Measurements from ENCODE around the gene EXOC6. TPM values are rescaled to one million over a fixed set of nuclear protein-coding genes. Genes with fewer than 3 reads are reported as not detected.
"Not testable (repeated sequence)": the region's sequence is repeated elsewhere in the genome, so short reads cannot be mapped to it uniquely, and the experiment has no call there.

Gene EXOC6
- polyA plus RNA-seq, 4 donors = 6.7 to 17.5 (median 9.6) TPM

DNA sequence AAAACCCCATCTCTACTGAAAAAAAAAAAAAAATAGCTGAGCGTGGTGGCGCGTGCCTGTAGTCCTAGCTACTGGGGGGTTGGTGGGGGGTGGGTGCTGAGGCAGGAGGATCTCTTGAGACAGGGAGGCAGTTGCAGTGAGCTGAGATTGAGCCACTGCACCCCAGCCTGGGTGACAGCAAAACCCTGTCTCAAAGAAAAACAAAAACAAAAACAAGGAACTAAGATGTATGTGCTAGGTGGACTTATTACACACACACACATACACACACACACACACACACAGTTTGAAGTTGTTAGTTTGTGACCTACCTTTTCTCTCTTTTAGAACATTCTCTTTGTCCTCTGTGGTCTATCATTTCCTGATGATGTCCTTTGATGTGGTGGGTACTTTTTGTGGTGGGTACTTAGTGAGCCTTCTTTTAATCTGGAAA, 53.5 kb downstream of the EXOC6 start:
- Histone ChIP-seq H3K4me1 (ENCODE audit: control insufficient read depth in 3 of 3, insufficient read depth in 2 of 3, low read depth in 1 of 3, low read length in 2 of 3) (no peaks in the 10 kb centered on the region), H3K27ac (ENCODE audit: low read depth in 1 of 3, low read length in 2 of 3) (no peak overlapping the region), H3K36me3 (ENCODE audit: control insufficient read depth in 3 of 3, insufficient read depth in 2 of 3, low read depth in 1 of 3, low read length in 3 of 3) (peaks cover 0 to 4% (median 0%) of the 10 kb centered on the region in 3 donors), H3K9me3 (ENCODE audit: control insufficient read depth in 2 of 2, insufficient read depth in 1 of 2, low read depth in 1 of 2, low read length in 1 of 2) (no peaks in the 10 kb centered on the region), H3K4me3 (ENCODE audit: low read depth in 1 of 3, low read length in 3 of 3) (no peak overlapping the region), H3K27me3 (ENCODE audit: control insufficient read depth in 3 of 3, insufficient read depth in 3 of 3, low read length in 3 of 3) (no peaks in the 10 kb centered on the region)
- DNase-seq = peak in 1 of 2 donors; percentile 63
- no peak for FAIRE-seq
- 93 to 95% (median 94%) methylated on average over 3 of the region's 3 CpGs for WGBS, 3 donors

DNA sequence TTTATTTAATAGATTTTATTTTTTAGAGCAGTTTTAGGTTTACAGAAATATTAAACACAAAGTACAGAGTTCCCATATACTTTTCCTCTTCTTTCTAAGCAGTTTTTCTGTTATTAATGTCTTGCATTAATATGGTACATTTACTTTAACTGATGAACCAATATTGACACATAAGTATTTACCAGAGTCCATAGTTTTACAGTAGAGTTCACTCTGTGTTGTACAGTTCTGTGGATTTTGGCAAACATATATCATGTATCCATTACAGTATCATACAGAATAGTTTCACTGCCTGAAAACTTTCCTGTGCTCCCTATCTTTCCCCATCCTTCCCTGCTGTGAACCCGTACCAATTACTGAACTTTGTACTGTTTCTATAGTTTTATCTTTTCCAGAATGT, 55.3 kb downstream of the EXOC6 start:
- FAIRE-seq (peak; percentile 59), DNase-seq (no peak)
- Histone ChIP-seq H3K4me3 (ENCODE audit: low read depth in 1 of 3, low read length in 3 of 3) (no peak overlapping the region), H3K36me3 (ENCODE audit: control insufficient read depth in 3 of 3, insufficient read depth in 2 of 3, low read depth in 1 of 3, low read length in 3 of 3) (peaks cover 0 to 7% (median 0%) of the 10 kb centered on the region in 3 donors), H3K4me1 (ENCODE audit: control insufficient read depth in 3 of 3, insufficient read depth in 2 of 3, low read depth in 1 of 3, low read length in 2 of 3) (no peaks in the 10 kb centered on the region), H3K9me3 (ENCODE audit: control insufficient read depth in 2 of 2, insufficient read depth in 1 of 2, low read depth in 1 of 2, low read length in 1 of 2) (no peaks in the 10 kb centered on the region), H3K27ac (ENCODE audit: low read depth in 1 of 3, low read length in 2 of 3) (no peak overlapping the region), H3K27me3 (ENCODE audit: control insufficient read depth in 3 of 3, insufficient read depth in 3 of 3, low read length in 3 of 3) (no peaks in the 10 kb centered on the region)
- WGBS, 3 donors = 13 to 67% (median 39%) methylated on average over 1 of the region's 1 CpG

DNA sequence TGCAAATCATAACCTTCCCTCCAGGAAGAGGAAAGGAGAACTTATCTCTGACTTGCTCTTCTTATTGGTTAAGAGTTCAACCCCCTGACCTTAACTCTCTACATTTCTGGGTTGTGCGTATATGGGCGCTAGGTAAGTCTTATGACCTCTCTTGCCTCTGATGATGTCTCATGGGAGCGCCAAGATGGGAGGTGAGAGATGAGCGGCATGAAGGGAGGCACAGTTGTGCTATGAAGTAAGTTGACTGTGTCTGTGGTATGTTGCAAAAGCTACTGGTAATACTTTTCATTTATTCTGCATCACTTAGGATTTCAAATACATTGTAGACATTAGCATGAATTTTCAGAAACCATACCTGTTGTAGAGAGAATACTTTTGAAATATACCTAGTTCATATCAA, 59.0 kb downstream of the EXOC6 start:
- WGBS, 3 donors = 97 to 99% (median 97%) methylated on average over 4 of the region's 4 CpGs
- Histone ChIP-seq H3K27ac (ENCODE audit: low read depth in 1 of 3, low read length in 2 of 3) (no peak overlapping the region), H3K27me3 (ENCODE audit: control insufficient read depth in 3 of 3, insufficient read depth in 3 of 3, low read length in 3 of 3) (no peaks in the 10 kb centered on the region), H3K4me3 (ENCODE audit: low read depth in 1 of 3, low read length in 3 of 3) (no peak overlapping the region), H3K9me3 (ENCODE audit: control insufficient read depth in 2 of 2, insufficient read depth in 1 of 2, low read depth in 1 of 2, low read length in 1 of 2) (no peaks in the 10 kb centered on the region), H3K4me1 (ENCODE audit: control insufficient read depth in 3 of 3, insufficient read depth in 2 of 3, low read depth in 1 of 3, low read length in 2 of 3) (no peaks in the 10 kb centered on the region), H3K36me3 (ENCODE audit: control insufficient read depth in 3 of 3, insufficient read depth in 2 of 3, low read depth in 1 of 3, low read length in 3 of 3) (peaks cover 0 to 3% (median 0%) of the 10 kb centered on the region in 3 donors)
- DNase-seq (no peak), FAIRE-seq (no peak)

DNA sequence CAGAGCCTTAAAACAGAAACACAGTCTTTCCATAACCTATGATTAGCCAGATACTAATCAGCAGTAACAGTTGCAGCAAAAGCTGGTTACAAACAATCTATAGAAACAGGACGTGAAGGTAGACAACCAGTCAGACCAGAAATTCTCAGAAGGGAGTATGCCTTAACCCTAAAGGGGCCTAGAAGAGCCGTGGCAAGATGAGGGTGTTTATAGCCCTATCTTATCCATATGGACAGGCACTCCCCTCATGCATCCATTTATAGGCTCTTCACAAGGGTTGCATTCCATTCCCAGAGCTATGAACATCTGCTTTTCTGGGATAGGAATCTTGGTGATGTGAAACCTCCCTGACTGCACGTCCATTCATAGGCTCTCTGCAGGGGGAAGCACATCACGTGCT, 64.3 kb downstream of the EXOC6 start:
- DNase-seq; H3K4me1 ChIP-seq (ENCODE audit: control insufficient read depth in 3 of 3, insufficient read depth in 2 of 3, low read depth in 1 of 3, low read length in 2 of 3); H3K27ac ChIP-seq (ENCODE audit: low read depth in 1 of 3, low read length in 2 of 3); FAIRE-seq; H3K4me3 ChIP-seq (ENCODE audit: low read depth in 1 of 3, low read length in 3 of 3); H3K9me3 ChIP-seq (ENCODE audit: control insufficient read depth in 2 of 2, insufficient read depth in 1 of 2, low read depth in 1 of 2, low read length in 1 of 2); H3K27me3 ChIP-seq (ENCODE audit: control insufficient read depth in 3 of 3, insufficient read depth in 3 of 3, low read length in 3 of 3): not testable (repeated sequence)
- 62 to 70% (median 66%) methylated on average over 3 to 4 of the region's 4 CpGs for WGBS, 3 donors
- H3K36me3 ChIP-seq (ENCODE audit: control insufficient read depth in 3 of 3, insufficient read depth in 2 of 3, low read depth in 1 of 3, low read length in 3 of 3) = peaks cover 0 to 12% (median 0%) of the 10 kb centered on the region in 3 donors

DNA sequence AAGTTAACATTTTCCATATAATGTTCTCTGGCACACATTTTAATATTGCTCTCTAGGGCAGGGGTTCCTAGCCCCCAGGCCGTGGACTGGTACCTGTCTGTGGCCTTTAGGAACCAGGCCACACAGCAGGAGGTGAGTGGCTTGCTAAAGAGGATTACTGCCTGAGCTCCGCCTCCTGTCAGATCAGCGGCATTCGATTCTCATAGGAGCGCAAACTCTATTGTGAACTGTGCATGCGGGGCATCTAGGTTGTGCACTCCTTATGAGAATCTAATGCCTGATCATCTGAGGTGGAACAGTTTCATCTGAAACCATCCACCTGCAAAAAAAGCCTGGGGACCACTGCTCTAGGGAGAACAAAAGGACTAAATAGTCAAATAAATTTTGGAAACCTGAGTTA, 65.7 kb downstream of the EXOC6 start:
- FAIRE-seq = no peak
- 78 to 88% (median 87%) methylated on average over 6 of the region's 6 CpGs for WGBS, 3 donors
- no peak overlapping the region for H3K27ac ChIP-seq (ENCODE audit: low read depth in 1 of 3, low read length in 2 of 3)
- DNase-seq = no peak
- H3K4me1 ChIP-seq (ENCODE audit: control insufficient read depth in 3 of 3, insufficient read depth in 2 of 3, low read depth in 1 of 3, low read length in 2 of 3) = no peaks in the 10 kb centered on the region
- no peaks in the 10 kb centered on the region for H3K27me3 ChIP-seq (ENCODE audit: control insufficient read depth in 3 of 3, insufficient read depth in 3 of 3, low read length in 3 of 3)
- H3K36me3 ChIP-seq (ENCODE audit: control insufficient read depth in 3 of 3, insufficient read depth in 2 of 3, low read depth in 1 of 3, low read length in 3 of 3) = peaks cover 0 to 12% (median 0%) of the 10 kb centered on the region in 3 donors
- H3K9me3 ChIP-seq (ENCODE audit: control insufficient read depth in 2 of 2, insufficient read depth in 1 of 2, low read depth in 1 of 2, low read length in 1 of 2) = no peaks in the 10 kb centered on the region
- no peak overlapping the region for H3K4me3 ChIP-seq (ENCODE audit: low read depth in 1 of 3, low read length in 3 of 3)

DNA sequence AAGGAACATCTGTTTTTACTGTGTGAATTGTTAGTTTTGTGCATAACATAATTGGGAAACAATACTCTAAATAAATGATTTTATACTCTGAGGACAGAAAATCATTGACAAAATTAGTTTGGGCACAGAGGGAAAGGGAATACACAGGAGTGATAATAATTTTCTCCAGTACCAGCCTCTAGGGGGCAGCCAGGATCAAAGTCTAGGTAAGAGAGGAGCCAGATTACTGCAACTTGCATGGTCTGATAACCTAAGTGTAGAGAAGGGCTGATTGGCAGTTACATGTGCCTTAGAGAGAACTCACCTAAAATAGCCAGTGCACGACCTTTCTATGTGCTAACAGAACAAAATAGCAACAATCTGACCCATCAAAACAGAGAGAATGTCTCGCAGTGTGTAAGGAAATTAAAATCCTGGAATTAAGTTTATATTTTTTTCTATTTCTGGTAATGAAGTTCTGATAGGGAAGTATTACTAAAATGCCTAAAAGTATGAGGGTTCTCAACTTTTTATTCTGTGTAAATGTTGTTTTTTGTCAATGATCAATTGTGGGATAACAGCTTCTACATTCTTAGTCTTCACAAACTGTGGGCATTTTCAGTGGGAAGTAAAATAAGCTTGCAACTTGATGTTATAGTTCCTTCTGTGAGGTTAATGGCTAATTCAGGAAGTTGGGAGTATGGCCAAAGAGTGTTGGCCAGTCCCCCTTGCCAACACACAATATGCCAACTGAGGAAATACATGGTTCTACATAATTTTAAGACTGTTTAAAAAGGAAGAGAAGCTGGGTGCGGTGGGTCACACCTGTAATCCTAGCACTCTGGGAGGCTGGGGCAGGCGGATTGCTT, 66.4 kb downstream of the EXOC6 start:
- peak; percentile 73 to 76 for DNase-seq
- FAIRE-seq = no peak
- Histone ChIP-seq H3K4me3 (ENCODE audit: low read depth in 1 of 3, low read length in 3 of 3) (no peak overlapping the region), H3K27me3 (ENCODE audit: control insufficient read depth in 3 of 3, insufficient read depth in 3 of 3, low read length in 3 of 3) (no peaks in the 10 kb centered on the region), H3K27ac (ENCODE audit: low read depth in 1 of 3, low read length in 2 of 3) (no peak overlapping the region), H3K9me3 (ENCODE audit: control insufficient read depth in 2 of 2, insufficient read depth in 1 of 2, low read depth in 1 of 2, low read length in 1 of 2) (no peaks in the 10 kb centered on the region), H3K4me1 (ENCODE audit: control insufficient read depth in 3 of 3, insufficient read depth in 2 of 3, low read depth in 1 of 3, low read length in 2 of 3) (no peaks in the 10 kb centered on the region), H3K36me3 (ENCODE audit: control insufficient read depth in 3 of 3, insufficient read depth in 2 of 3, low read depth in 1 of 3, low read length in 3 of 3) (peaks cover 0 to 12% (median 0%) of the 10 kb centered on the region in 3 donors)
- WGBS, 3 donors = 73 to 81% (median 76%) methylated on average over 4 of the region's 4 CpGs

DNA sequence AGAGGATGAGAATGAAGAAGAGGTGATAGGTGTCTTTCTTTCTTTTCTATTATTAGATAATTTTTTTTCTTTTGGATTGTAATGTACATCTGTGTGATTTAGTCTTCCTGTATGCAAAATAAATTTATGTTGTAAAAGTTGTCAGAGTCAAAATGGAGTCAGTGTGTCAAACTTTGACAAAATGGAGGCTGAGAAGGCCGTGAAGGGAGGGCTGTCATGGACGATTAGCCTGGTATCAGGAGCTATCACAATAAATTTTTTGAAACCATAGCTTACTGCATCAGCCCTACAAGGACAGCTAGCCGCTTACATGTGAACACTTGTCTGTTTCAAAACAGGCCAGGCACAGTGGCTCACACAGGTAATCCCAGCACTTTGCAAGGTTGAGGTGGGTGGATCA, 67.6 kb downstream of the EXOC6 start:
- Histone ChIP-seq H3K4me3 (ENCODE audit: low read depth in 1 of 3, low read length in 3 of 3) (no peak overlapping the region), H3K36me3 (ENCODE audit: control insufficient read depth in 3 of 3, insufficient read depth in 2 of 3, low read depth in 1 of 3, low read length in 3 of 3) (peaks cover 0 to 12% (median 0%) of the 10 kb centered on the region in 3 donors), H3K4me1 (ENCODE audit: control insufficient read depth in 3 of 3, insufficient read depth in 2 of 3, low read depth in 1 of 3, low read length in 2 of 3) (no peaks in the 10 kb centered on the region), H3K27me3 (ENCODE audit: control insufficient read depth in 3 of 3, insufficient read depth in 3 of 3, low read length in 3 of 3) (no peaks in the 10 kb centered on the region), H3K9me3 (ENCODE audit: control insufficient read depth in 2 of 2, insufficient read depth in 1 of 2, low read depth in 1 of 2, low read length in 1 of 2) (no peaks in the 10 kb centered on the region), H3K27ac (ENCODE audit: low read depth in 1 of 3, low read length in 2 of 3) (no peak overlapping the region)
- 96 to 98% (median 97%) methylated on average over 3 of the region's 3 CpGs for WGBS, 3 donors
- DNase-seq (no peak), FAIRE-seq (no peak)

DNA sequence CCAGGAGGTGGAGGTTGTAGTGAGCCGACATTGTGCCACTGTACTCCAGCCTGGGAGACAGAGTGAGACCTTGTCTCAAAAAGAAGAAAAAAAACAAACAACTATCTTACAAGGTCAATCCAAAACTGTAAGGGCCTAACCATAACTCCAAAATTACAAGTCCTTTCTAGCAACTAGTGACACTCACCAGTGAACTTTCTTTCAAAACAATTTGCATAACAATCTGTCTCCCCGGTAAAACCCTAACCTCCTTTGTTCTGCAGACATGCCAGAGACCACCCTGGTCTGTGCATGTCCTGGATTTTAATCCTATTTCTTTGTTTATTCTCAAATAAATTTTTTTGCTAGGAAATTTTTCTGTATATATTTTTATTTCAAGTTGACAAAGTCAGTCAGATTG, 68.1 kb downstream of the EXOC6 start:
- FAIRE-seq (no peak), DNase-seq (no peak)
- no peaks in the 10 kb centered on the region for H3K27me3 ChIP-seq (ENCODE audit: control insufficient read depth in 3 of 3, insufficient read depth in 3 of 3, low read length in 3 of 3)
- no peak overlapping the region for H3K27ac ChIP-seq (ENCODE audit: low read depth in 1 of 3, low read length in 2 of 3)
- no peaks in the 10 kb centered on the region for H3K4me1 ChIP-seq (ENCODE audit: control insufficient read depth in 3 of 3, insufficient read depth in 2 of 3, low read depth in 1 of 3, low read length in 2 of 3)
- peaks cover 0 to 16% (median 0%) of the 10 kb centered on the region in 3 donors for H3K36me3 ChIP-seq (ENCODE audit: control insufficient read depth in 3 of 3, insufficient read depth in 2 of 3, low read depth in 1 of 3, low read length in 3 of 3)
- H3K4me3 ChIP-seq (ENCODE audit: low read depth in 1 of 3, low read length in 3 of 3) = no peak overlapping the region
- H3K9me3 ChIP-seq (ENCODE audit: control insufficient read depth in 2 of 2, insufficient read depth in 1 of 2, low read depth in 1 of 2, low read length in 1 of 2) = no peaks in the 10 kb centered on the region
- WGBS, 3 donors = 91 to 100% (median 95%) methylated on average over 2 of the region's 2 CpGs

All from small intestine (tissue), 7 donors.